CD4-positive, alpha-beta T cell treated with Interleukin-21 for 1 hour (primary cell): ENCODE measurements around the gene FGD3.

ENCODE experiments used
- DNase-seq: peaks from one replicate; pipeline ENCODE4 v3.0.0-alpha.2; 2020

FGD3 gene

DNA sequence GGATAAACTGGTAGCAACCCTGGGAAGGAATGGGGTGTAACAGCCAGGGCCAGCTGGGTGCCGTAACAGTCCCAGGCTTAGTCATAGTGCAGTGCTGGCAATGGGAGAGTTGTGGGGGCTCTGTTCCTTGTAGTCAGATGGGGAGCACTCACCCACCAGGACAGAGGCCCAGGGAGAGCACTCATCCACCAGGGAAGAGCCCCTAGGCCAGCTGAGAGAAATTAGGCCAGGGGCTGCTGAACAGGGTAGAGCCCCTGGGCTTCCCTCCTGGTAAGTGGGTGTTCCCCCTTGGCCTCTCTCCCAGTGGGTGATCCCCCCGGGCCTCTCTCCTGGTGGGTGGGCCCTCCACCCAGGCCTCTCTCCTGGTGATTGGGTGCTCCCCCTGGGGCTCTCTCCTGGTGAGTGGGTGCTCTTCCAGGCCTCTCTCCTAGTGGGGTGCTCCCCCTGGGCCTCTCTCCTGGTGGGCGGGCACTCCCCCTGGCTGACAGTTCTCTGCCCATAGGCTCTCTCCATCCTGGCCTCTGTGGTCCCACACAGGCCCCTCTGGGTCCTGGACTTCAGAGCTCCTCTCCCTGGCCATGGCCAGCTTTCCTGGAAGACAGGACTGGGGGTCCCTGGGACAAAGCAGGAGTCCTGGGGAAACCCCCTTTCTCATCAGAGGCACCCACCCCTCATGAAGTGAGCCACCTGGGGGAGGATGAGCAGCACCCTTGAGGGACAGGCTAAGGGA is 13.4 kb downstream of the FGD3 start:
- DNase-seq: no peak

GRCh38 chr9:92961627-92962302 is 14.4 kb downstream of the FGD3 start:
- peak; percentile 60 for DNase-seq

DNA sequence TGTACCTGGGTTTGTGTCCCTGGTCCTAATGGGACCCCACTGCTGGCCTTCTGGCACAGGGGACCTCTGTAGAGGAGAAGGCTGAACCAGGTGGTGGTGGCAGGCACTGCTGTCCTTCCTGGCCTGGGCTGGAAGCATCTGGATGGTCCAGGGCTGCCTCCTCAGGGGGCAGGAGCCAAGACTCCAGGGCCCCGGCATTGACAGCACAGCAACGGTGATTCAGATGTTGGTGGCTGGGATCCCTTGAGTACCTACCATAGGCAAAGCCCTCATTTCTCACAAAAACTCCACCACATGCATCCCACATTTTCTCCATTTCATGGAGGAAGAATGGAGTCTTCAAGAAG is 15.0 kb downstream of the FGD3 start:
- no peak for DNase-seq

DNA sequence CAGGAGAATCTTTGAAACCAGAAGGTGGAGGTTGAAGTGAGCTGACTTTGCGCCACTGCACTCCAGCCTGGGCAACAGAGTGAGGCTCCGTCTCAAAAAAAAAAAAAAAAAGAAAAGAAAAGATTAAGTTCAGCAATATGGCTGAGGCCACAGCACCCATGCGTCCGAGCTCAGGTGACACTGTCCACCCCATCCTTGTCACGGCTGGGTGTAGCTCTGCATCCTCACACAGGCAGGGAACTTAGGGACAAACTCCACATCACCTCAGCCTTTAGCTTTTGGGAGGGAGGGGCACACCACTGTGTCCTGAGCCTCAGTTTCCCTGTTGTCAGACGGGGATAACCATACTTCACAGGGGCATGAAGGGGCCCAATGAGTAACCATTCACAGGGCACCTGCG is 15.5 kb downstream of the FGD3 start:
- DNase-seq: no peak

DNA sequence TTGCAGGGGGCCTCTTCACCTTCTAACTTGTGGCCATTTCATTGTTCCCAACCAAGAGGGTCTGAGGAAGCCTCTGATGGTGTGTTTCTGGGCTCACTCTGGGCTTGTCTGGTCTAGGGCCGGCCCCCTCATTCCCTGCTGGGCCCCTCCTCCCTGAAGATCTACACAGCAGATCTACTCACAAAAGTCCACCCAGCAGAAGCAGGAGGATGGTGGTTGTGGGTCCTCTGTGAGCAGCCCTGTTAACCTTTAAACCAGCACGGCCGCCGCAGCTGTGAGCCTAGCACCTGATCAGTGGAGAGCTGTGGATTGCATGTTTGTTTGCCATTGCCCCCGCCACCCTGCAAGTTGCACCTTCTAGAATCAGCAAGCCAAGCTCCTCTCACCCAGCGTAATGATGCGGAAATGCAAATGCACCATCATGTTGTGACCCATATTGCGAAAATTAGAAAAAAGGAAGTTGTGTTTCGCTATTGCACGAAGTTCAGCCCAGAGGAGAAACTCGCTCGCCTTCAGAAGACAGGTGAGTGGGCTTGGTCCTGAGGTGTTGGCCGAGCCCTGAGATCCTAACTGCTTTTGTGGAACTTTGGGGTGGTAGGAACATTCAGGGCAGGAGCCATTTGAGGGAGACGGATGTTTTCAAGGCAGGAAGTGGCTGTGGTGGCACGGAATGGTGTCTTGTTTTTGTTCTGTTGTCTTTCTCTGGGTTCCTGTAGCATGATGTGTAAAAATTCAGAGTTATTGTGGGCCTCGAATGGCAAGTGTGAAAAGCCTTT is 16.7 kb downstream of the FGD3 start:
- peak; percentile 82 for DNase-seq

- no peak for DNase-seq
Measured at GRCh38 chr9:92964607-92965060, 17.3 kb downstream of the FGD3 start.

DNA sequence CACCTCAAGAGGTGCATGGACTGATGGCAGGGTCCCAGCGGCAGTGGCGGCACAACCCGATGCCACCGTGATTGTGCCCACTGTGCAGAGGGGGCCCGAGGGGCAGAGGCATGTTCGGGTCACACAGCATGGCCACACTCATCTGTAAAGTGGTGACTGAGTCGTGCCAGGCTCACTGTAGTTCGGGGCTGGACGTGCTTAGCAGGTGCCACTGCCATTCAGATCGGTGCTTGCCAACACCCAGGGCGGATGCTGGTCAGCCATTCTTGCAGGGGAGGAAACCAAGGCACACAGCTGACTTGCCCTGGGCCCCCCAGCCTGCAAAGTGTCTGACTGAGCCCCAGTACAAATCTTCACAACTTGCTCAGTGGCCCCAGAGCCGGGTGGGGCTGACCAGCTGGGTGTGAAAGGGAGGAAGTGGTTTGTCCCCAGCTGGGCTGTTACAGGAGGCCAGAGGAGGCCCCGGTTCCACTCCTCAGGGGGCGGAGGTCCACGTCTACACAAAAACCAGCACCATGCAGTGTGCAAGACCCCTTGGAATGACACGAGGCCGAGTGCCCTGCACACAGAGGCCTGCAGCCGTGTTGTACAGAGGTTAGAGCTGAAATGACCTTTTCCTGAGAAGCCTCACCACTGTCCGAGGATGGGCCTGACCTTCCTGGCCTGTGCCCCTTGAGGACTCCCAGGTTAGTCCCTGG is 17.9 kb downstream of the FGD3 start:
- peak; percentile 38 for DNase-seq

DNA sequence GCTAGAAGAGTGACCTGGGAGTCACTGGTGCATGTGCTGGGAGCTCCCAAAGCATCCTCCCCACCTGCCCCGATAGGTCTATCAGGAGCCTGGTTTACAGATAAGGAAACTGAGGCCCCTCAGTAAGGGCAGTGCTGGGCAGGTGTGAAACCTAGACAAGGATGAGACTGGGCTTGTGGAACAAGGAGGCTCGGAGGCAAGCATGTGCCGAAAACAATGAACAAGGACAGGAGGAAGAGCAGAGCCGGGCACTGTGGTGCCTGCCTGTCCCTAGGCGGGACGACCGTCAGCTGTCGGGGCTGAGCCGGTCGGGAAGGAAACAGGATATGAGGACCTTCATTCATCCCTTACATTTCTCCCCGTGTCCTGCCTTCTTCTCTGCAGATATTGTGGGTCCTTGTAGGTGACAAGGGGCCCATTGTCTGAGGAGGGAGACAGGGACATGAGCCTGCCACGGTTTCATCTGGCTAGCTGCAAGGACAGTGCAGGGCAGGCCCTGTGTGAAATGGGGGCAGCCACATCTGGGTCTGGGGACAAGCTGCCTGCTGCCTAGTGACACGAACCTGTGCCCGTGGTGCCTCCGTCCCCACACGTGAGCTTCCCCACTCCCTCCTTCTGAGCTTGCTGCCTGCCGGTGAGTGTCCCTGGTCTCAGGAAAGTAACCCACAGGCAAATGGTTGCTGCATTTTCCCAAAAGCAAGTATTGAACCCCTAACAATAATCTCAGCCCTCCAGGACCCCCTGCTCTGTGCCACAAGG is 18.6 kb downstream of the FGD3 start:
- no peak for DNase-seq

- DNase-seq: no peak
Measured at GRCh38 chr9:92966518-92966800, 19.1 kb downstream of the FGD3 start.

DNA sequence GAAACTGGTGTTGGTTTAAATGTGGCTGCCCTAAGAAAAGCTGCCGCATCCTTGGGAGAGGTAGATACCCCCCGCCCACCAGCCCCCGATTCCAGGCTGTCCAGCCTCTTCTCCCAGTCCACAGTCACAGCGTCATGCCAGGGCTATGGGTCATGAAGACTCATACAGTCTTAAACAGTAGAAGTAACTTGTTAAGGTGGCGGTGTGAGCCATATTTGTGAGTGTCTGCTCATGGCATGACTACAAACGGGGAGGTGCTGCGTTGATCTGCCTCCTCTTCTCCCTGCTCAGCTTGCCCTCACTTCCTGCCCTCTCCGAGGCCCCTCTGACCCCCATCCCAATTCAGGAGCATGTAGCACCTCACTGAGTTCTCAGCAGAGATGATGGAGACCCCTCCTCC is 20.8 kb downstream of the FGD3 start:
- no peak for DNase-seq

GRCh38 chr9:92969516-92970466 is 22.5 kb downstream of the FGD3 start:
- no peak for DNase-seq

DNA sequence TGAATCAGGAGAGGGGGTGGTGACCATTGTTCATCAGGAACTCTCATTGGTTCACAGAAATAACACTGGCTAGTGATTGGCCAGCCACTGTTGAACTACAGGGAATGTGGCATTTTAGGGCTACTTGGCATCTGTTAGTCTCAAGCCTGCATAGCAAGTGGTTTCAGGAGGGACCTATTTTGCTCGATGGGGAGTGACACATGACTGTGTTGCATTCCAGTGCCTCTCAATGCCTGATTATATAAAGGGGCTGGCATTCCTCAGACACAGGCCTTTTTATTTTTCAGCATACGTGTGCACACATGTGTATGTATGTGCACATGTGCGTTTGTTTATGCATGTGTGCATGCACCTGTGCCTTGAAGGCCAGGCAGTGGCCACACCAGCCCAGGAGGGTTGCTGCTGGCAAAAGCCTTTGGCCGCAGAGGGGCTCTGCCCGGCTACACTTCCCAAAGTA is 23.2 kb downstream of the FGD3 start:
- no peak for DNase-seq

- no peak for DNase-seq
Measured at GRCh38 chr9:92971121-92971520, 23.8 kb downstream of the FGD3 start.

- no peak for DNase-seq
Measured at GRCh38 chr9:92971776-92972175, 24.5 kb downstream of the FGD3 start.

DNA sequence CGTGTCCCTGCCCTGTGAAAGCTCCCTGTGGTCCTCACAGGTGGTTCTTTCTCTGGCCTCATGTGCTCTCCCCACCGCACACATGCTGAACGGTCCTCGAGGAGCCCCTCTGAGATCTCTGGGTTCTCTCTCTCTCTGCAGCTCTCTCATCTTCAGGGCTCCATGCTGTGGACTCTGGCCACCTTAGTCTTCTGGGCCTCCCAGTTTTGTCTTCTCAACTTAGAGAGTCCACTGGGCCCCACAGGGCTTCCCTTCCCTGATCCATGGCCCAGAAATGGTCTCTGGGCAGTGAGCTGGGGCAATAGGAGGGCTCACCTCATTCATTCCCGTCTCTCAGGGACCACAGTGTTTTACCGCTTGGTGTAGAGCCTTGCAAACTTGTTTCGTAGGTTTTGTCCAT is 26.4 kb downstream of the FGD3 start:
- no peak for DNase-seq

DNA sequence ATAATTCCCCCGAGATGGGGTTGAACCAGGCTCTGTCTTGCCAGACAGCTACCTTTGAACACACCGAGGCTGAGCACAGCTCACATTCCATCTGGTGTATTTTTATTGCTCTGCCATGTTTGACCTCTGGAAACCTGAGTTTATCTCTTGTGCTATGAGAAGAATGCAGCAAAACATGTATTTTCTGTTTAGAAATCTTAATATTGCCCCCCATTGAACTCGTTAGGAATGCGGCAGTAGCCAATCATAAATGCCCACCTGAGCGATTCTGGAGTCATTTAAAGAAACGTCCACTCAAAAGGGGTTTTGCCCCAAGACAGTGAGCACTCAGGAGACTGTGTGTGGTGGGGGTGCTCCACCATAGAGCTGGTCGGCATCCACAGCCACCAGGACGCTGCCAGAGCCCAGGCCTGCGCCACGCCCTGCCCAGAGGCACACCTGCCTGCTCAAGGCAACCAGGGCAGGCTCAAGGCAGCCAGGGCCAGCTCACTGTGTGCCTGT is 26.9 kb downstream of the FGD3 start:
- no peak for DNase-seq

GRCh38 chr9:92974761-92975755 is 27.7 kb downstream of the FGD3 start:
- DNase-seq: no peak

DNA sequence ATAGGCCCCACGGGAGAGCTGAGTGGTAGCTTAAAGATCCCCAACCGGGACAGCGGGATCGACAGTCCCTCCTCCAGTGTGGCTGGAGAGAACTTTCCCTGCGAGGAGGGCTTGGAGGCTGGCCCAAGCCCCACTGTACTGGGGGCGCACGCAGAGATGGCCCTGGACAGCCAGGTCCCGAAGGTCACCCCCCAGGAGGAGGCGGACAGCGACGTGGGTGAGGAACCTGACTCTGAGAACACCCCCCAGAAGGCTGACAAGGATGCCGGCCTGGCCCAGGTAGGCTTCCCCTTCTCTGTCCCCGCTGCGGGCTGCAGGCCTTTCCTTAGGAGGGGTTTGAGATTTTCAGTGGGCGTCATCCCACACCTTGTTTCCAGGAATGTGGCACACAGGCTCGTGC is 29.1 kb downstream of the FGD3 start:
- no peak for DNase-seq

GRCh38 chr9:92977279-92977678 is 30.0 kb downstream of the FGD3 start:
- no peak for DNase-seq

DNA sequence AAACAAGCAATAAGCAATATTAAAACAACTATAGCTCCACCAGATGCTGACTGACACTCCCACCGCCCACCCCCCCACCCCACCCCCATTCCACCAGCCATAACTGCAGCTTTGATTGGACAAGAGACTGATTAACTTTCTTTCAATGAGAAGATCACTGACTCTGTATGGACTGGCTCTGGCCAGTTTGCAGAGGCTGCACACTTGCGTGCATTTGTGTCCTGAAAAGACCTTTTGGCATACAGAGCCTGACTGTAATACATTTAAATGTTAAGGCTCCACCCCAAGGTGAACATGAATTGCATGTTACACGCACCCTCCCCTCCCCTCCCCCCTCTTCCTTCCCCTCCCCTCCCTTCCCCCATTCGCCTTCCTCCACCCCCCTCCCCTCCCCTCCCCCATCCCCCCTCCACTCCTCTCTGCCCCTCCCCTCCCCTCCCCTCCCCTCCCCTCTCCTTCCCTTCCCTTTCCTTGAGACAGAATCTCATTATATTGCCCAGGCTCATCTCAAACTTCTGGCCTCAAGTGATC is 31.1 kb downstream of the FGD3 start:
- no peak for DNase-seq
